T-helper 9 cell (primary cell): ENCODE measurements around the gene FCGBP.

Experiments used
- DNase-seq: peaks from one replicate; pipeline ENCODE4 v3.0.0-alpha.2; 2020

The FCGBP gene

DNA sequence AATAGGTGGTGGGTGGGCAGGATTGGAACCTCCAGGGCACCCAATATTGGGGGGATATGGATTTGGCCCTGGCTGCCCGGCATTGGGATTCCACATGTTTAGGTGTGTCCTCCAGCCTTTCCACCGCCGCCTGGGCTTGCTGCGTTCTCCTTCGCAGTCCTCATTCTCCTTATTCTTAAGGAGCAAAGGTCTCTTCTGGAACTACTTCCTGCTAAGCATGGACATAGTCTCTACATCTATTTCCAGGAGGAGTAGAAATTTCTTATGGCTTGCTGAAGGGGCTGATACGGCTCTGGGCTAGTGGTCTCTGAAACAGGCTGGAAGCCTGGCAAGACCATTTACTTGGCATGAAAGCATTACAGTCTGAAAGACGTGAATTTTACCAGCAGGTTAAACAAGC, 9.2 kb upstream of the FCGBP start:
- DNase-seq = no peak

DNA sequence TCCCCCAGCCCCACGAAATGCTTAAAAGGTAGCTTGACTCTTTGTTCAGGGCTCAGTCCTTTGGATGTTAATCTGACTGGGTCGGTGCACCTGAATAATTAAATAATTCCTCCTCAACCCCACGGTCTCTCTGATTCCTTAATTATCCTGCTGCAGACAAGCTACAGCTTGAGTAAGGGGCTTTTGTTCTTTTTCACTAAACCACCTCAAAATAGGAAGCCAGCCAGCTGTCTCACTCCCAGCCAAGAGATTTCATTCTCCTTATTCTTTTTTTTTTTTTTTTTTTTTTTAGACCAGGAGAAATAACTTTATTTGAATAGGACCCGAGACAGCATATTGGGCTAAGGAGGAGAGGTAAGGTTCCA, 7.9 kb upstream of the FCGBP start:
- DNase-seq = no peak

DNA sequence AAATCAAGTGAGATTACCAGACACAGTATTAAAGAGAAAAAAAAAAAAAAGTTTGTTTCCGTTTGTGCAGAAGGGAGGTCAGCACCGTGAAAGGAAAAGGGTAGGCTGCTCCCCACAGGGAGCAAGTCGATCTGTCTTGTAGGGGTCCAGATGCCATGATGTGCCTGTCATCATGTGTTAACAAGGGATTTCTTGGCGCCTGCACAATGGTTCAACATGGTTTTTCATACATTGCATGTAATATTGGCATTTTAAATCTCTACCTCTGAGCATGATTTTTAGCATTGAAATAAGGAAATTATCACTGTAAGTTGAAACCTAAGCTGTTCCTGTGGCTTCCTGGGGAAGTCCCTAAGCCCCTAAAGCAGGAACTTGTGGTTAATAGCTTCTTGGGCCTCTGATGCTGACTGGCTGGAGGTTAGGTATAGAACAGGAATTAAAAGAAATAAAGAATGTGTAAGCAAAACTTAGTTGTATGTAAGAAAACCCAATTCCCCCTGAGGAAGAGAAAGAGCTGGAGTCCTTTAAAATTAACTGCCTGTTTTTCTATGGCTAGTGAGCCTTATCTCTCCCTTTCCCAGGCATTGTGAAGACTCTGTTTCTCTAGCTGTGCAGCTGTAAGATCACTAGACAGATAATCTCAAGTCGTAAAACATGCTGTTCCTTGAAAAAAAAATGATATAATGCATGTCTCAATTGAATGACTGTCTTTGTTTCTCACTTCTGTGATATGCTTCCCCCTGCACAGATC, 7.4 kb upstream of the FCGBP start:
- peak; percentile 37 for DNase-seq

DNA sequence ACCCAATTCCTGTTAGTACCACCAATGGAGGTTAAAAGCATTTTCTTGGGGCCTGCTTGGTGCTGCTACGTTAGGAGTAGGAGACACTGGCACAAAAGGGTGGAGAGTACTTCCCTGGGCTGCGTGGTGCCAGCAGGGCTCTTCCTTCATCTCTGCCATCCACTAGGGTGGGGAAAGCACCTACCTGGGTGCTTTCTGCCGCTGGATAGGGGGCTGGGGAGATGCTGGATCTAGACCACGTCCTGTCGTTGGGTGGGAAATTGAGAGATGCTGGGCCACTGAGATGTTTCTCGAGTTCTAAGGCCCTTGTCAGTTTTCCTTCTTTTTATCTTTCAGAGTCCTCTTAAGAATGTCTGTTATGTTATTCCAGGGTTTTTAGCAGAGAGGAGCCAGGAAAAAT, 6.7 kb upstream of the FCGBP start:
- no peak for DNase-seq

DNA sequence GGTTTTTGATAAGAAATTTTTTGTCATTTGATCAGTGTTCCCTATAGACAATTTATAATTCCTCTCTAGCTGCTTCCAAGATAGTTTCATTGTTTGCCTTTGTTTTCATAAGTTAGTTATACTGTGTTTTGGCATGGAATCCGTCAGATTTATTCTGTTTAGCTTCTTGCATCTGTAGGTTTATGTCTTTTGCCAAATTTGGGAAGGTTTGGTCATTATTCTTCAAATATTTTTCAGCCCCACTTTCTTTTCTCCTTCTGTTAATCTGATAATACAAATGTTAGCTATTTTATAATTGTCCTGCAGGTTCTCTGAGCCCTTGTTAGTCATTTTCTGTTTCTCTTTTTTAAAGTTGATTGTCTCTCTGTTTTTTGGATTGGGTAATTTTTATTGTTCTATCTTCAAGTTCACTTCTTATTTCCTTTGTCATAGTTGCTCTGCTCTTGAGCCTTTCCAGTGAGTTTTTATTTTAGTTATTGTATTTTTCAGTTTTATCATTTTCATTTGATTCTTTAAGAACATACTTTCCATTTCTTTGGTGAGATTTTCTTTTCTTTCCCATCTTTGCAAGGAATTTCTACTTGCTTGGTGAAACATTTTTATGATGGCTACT, 5.9 kb upstream of the FCGBP start:
- no peak for DNase-seq

DNA sequence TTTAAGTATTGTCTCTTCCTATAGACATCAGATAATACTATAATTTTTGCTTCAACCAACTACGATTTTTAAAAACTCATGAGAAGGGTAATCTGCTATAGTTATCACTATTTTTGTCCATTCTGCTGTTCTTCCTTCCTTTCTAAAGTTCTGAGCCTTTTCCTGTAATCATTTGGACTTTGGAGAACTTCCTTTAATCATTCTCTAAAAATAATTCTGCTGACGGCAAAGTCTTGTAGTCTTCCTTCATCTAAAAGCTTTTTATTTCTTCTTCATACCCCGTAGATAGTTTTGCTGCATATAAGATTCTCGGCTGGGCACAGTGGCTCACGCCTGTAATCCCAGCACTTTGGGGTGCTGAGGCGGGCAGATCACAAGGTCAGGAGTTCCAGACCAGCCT, 5.1 kb upstream of the FCGBP start:
- DNase-seq = no peak

DNA sequence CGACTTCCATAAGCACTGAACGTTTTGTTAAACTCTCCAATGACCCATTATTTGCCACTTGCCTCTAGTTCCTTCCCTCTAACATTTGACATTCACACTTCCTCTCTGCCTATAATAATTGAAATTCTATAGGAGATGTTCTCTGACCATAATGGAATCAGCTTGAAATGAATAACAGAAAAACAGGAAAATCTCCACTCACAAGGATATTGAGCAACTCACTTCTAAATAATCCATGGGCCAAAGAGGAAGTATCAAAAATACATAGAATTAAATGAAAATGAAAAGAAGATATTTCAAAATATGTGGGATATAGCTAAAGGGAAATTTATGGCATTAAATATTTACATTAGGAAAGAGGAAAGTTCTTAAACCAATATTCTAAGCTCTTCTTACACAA, 3.4 kb upstream of the FCGBP start:
- no peak for DNase-seq

DNA sequence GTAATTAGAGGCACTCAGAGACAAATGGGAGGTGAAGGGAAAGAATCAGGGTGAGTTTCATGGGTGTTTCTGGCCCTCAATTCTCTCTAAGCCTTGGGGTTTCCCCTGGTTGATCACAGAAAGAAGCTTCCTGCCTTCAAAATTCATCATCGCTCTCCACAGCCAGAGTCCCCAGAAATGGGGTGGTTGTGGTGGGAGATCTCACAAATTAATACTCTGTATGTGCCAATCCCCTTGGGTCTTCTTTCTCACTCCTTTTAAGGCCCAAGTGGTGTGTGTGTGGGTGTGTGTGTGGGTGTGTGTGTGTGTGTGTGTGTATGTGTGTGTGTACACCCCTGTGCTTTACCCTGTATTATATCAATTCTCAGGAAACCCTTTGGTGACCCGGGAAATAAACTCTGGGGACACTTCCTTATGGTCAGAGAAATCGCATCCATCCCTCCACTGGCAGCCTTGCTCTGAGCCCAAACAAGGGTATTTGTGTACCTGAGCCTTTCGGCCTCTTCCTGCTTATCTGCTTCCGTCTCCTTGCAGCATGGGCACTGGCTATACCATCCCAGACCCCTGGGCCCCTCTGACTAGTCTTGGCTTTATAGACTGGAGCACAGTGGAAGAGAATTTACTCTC, 2.8 kb upstream of the FCGBP start:
- peak; percentile 9 for DNase-seq

DNA sequence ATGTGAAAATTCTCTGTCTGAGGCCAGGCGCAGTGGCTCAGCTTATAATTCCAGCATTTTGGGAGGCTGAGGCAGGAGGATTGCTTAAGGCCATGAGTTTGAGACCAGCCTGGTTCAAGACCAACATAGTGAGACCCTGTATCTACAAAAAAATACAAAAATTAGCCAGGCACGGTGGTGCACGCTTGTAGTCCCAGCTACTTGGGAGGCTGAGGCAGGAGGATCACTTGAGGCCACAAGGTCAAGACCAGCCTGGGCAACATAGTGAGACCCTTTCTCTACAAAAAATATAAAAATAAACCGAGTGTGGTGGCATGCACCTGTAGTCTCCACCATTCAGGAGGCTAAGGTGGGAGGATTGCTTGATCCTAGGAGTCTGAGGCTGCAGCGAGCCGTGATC, 2.2 kb upstream of the FCGBP start:
- DNase-seq = no peak

DNA sequence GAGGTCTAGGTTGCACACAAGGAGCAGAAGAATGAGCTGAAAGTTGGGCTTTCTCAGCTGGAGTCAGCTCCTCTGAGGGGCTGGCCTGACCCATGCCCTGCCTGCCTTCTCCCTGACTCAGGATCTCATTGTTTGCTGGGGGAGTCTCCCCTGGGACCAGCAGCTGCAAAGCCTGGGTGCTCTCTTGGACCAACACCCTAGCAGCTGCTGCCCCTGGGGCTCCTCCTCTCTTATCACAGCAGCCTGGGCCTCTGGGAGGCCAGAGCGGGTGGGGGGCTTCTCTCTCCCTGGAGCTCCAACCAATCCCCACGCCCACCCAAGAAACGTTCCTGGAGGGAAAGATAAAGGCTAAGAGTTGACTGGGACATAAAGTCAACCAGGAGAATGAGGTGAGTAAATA, 1.6 kb upstream of the FCGBP start:
- no peak for DNase-seq

DNA sequence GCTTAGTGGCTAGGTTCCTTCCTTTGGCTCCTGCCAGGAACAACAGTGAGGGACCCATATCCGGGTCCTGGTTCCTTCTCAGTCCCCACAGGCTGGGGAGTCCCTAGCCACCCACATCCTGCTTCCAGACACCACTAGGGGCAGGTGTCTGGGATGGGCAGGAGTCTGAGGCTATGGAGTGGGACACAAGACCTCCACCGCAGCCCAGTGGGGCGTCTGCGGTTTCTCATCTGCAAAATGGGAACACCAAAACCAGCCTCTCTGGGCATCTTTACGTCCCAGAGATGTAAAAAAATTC, 879 bp upstream of the FCGBP start:
- no peak for DNase-seq

DNA sequence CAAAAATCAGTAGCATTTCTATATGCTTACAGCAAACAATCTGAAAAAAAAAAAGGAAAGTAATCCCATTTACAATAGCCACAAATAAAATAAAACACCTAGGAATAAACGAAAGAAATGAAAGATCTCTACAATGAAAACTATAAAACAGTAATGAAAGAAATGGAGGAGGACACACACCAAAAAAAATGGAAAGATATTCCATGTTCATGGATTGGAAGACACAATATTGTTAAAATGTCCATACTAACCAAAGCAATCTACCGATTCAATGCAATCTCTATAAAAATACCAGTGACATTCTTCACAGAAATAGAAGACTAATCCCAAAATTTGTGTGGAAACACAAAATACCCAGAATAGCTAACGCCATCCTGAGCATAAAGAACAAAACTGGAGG, 4.7 kb downstream of the FCGBP start:
- no peak for DNase-seq

DNA sequence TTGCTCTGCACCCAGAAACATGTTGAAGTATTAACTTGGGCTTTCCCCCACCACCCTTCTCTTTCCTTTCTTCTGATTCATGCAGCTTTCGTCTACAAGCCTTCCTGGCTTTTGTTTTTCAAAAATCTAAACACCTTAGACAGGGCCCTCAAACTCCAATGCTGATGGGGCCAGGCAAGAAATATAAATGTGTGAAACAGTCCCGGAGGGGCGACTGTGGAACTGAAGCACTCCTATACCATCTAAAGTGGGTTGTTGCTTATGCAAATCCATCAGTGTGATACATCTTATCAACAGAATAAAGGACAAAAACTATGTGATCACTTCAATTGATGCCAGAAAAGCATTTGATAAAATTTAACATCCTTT, 6.1 kb downstream of the FCGBP start:
- no peak for DNase-seq

DNA sequence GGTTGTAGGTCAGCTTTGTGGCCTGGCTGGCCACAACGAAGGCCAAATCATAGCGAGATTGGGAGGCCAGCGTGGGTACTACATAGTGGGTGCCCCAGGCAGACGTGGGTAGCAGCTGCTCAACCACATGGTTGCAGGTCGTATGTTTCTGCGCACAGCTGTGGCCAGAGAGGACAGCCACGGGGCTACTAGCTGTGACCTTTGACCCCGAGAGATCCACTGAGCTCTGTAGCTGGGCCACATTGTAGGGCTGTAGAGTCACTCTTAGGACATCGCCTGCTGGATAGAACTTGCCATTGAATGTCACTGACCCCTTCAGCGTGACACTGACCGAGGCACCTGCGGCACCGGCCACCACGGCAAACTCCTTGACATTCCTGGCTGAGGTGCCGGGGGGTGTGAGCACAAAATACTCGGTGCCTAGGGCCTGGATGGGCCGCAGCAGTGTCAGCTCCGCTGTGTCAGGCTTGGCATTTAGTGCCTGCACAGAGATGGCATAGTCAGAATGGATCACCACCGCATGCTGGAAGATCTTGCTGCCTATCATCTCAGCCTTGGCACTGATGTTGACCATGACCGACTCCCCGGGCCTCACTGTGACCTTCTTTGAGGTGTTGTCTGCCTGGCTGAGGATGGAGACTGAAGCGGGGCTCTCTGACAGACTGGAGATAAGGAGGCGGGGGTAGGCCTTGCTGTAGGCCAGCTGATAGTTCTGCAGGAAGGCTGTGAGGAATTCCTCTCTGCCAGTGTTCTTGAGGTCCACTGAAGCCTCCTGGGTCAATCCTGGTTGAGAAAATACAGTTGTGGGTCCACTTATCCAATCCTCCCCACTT, 6.7 kb downstream of the FCGBP start:
- DNase-seq = no peak

DNA sequence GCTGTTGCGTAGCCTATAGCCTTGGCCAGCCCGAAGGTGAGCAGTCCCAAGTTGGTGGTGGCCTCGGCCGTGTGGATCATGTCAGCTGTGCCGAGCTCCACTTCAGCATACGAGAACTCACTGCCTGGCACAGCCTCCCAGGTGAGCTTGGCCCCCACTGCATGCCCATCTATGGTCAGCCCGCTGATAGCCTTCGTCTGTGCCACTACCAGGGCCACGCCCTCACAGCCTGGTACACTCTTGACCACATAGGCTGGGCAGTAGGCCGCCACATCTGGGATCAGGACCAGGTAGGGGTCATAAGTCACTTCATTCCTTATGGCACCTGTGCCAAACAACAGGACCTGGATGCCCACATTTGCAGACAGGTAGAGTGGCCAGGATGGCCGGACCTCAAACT, 7.4 kb downstream of the FCGBP start:
- no peak for DNase-seq

DNA sequence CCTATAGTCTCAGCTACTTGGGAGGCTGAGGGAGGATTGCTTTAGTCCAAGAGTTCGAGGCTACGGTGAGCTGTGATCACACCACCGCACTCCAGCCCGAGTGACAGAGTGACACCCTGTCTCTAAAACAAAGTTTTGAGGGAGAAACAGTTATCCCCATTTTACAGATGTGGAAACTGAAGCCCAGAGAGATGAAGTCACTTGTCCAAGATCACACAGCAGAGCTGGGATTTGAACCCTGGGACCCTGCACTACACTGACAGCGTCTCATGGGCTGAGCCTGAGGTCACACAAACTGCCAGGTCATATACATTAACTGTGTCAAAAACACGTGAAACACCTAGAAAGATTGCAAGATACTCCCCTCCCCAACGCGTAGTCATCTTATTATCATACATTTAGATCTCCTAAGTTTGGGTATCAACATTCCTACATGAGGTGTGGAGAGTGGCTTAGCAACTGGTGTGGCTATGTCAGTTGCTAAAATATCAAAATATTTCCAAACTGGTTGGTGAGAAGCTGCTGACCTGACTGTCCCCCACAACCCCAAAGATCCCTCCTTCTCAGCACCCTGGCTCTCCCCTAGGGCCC, 8.2 kb downstream of the FCGBP start:
- DNase-seq = no peak

DNA sequence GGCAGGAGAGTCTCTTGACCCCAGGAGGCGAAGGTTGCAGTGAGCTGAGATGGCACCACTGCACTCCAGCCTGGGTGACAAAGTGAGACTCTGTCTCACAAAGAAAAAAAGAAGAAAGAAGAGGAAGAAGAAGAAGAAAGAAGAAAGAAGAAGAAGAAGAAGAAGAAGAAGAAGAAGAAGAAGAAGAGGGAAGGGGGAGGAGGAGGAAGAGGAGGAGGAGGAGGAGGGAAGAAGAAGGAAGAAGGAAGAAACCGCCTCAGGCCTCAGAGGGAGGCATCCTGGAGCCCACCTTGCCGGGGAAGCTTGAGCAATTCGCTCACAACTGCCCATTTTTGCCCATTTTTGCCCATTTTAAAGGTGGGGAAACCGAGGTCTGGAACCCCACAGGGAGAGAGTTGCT, 9.5 kb downstream of the FCGBP start:
- DNase-seq = no peak

DNA sequence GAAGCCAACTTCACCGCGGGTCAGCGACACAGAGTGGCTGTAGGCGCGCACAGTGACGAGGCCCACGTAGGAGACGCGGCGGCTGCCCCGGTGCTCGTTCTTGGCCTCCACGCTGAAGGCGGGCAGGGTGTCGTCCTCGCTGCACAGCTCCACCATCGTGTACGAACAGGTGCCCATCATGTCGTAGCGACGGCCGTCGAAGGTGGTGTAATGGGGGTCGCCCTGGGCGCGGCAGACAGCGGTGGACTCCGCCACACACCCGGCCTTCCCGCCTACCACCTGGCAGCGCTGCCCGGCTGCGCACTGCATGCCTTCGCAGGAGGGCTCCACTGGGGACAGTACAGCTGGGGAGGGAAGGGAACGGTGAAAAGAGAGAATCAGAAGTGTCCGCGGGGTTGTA, 10.0 kb downstream of the FCGBP start:
- no peak for DNase-seq

DNA sequence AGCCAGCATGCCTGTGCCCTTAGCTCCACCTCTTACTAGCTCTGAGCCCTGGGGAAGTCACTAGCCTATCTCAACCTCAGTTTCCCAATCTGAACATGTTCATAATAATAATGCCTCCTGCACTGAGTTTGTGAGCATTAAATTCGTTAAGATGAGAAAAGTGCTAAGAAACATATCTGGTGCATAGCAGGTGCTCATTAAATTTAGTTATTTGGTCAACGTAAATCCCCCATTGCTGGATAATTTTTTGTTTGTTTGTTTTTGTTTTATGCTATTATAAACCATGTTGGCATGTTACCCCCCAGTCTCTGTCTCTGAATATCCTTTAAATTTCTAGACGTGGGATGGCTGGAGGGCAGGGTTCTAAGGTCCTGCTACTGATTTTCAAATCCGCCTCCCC, 10.6 kb downstream of the FCGBP start:
- DNase-seq = no peak

DNA sequence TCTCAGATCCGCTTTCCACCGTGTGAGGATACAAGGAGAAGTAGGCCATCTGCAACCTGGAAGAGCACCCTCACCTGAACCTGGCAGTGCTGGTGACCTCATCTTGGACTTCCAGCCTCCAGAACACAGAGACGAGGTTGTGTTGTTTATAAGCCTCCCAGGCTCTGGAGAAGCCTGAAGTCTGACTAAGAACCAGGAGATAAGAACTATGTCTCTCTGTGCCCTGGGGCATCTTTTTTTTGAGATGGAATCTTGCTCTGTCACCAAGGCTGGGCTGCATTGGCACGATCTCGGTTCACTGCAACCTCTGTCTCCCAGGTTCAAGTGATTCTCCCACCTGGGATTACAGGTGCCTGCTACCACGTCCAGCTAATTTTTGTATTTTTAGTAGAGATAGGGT, 14.5 kb downstream of the FCGBP start:
- no peak for DNase-seq

DNA sequence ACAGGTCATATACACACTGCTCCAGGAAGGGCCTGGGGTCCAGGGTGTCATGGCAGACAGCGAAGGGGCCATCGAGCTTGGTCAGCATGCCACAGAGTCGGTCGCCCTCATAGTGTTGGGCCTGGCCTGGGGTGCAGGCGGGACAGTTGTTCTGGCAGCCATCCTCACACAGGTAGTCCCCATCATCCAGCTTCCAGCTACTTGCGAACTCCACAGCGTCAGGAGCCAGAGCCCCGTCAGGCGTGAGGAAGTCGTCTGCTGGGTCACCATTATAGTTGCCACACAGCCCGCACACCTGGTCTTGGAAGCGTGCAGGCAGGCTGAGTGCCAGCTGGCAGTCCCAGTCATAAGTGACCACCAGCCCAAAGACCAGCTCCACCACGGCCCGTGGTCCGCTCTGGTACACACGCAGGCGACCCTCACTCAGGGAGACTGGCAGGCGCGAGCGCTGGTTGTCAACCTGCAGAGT, 16.2 kb downstream of the FCGBP start:
- DNase-seq = no peak

DNA sequence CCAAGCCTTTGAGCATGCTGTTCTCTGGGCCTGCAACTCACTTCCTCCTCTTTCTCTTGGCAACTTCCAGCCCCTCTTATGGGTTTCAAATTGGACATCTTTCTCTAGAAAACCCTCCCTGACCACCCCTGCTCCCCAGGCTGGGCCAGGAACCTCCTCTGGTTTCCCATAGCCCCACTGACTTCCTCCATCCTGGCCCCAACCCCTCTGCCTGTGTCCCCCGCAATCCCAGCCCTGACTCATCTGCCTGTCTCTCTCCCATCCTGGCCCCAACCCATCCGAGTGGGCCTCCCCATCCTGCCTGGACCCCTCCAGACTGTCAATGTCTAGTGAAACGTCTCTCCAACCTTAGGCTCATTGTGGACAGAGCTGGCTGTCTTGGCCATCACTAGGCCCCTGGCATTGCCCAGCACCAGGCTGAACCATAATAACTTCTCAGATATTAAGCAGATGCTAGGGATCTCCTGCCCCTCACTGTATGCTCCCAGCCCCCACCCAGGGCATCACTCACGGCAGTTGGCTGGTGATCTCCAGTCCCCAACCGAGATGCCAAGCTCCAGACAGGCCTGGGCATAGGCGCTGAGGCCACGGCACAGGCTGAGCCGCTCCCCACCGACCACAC, 16.8 kb downstream of the FCGBP start:
- no peak for DNase-seq

DNA sequence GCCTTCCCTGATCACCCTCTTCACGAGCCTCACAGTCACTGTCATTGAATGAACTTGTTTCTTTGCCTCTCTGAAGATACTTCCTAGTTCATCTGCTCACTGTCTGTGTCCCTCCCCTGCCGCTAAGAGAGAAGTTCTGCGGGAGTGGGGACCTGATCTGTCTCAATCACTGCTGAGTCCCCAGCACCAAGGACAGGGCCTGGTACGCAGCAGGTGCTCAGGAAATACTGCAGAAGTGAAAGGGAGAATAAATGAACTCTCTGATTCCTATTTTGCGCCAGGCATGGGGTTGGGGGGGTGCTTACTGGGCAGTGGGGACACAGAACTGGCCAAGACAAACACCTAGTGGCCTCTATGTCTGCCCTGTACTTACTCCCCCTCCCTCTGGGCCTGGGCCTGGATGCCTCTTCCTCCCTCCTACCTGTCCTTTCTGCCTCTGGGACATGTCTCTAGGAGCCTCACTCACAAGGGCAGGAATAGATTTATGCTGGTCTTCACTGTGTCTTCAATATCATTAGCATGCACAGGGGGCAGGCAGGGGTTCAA, 17.5 kb downstream of the FCGBP start:
- DNase-seq = no peak
